SK-N-SH (cell line): ENCODE results near the gene RP9. TPM values are rescaled to one million over a fixed set of nuclear protein-coding genes. Genes with fewer than 3 reads are reported as not detected.

Experiments
- CTCF ChIA-PET: fragments of 300-600, 350-600 bp; formaldehyde crosslinking; extraction: SDS; loops from one replicate; lab custom pipeline; 2021; lab: Yijun Ruan, JAX
- POLR2A ChIA-PET: fragments of 350-600 bp; sonication (Branson Sonifier 250); formaldehyde crosslinking; extraction: SDS; loops from one replicate; lab custom pipeline; 2020; ENCODE audit warnings: antibody characterized with exemption, inconsistent platforms; lab: Yijun Ruan, JAX
- DNase-seq: peaks from one replicate; pipeline ENCODE4 v3.0.0; 2012
- H2AFZ ChIP-seq: fragments of 200-600 bp; sonication (generic); 2 replicates; pipeline ENCODE4 v1.8.1; 2016; ENCODE audit warnings: antibody characterized with exemption, mild to moderate bottlenecking, low read depth
- H3F3A ChIP-seq: fragments of 200-600 bp; sonication (generic); replicated peaks from 2 replicates; pipeline ENCODE3; 2016; ENCODE audit warnings: antibody characterized with exemption, mild to moderate bottlenecking; ENCODE audit not compliant: insufficient read depth
- H3K27ac ChIP-seq, 2 experiments: fragments of 200-500 bp in 1 of 2; fragments of 200-600 bp in 1 of 2; sonication (Bioruptor generic) in 1 of 2; sonication (generic), shearing (Covaris generic) in 1 of 2; 2 replicates each; pipeline versions ENCODE4 v1.5.1 to v1.6.1; 2014 to 2016; ENCODE audit warnings: low read depth in 2 of 2, inconsistent platforms in 1 of 2, low read length in 1 of 2, mild to moderate bottlenecking in 1 of 2, mixed read lengths in 1 of 2
- H3K27me3 ChIP-seq: fragments of 200-600 bp; sonication (generic), shearing (Covaris generic); 2 replicates; pipeline ENCODE4 v1.6.1; 2016; ENCODE audit warnings: mixed run types; ENCODE audit not compliant: insufficient read depth
- H3K36me3 ChIP-seq, 2 experiments: fragments of 200-500 bp in 1 of 2; fragments of 200-600 bp in 1 of 2; sonication (Bioruptor generic) in 1 of 2; sonication (generic) in 1 of 2; replicated peaks in 1 of 2; 2 replicates each; pipeline versions ENCODE3 to v1.5.1; 2014 to 2016; ENCODE audit warnings: low read length in 1 of 2, mild to moderate bottlenecking in 1 of 2; ENCODE audit not compliant: insufficient read depth in 2 of 2, control insufficient read depth in 1 of 2
- H3K4me1 ChIP-seq, 2 experiments: fragments of 200-500 bp in 1 of 2; fragments of 200-600 bp in 1 of 2; sonication (Bioruptor generic) in 1 of 2; sonication (generic), shearing (Covaris generic) in 1 of 2; 2 replicates each; pipeline versions ENCODE4 v1.5.1 to v1.6.1; 2014 to 2016; ENCODE audit warnings: low read depth in 1 of 2, low read length in 1 of 2, mixed run types in 1 of 2; ENCODE audit not compliant: insufficient read depth in 2 of 2, control insufficient read depth in 1 of 2
- H3K4me2 ChIP-seq: fragments of 200-600 bp; sonication (generic), shearing (Covaris generic); 2 replicates; pipeline ENCODE4 v1.6.1; 2017; ENCODE audit warnings: mixed run types
- H3K4me3 ChIP-seq, 2 experiments: fragments of 200-500 bp in 1 of 2; fragments of 200-600 bp in 1 of 2; sonication (Bioruptor generic) in 1 of 2; sonication (generic), shearing (Covaris generic) in 1 of 2; 2 replicates each; pipeline versions ENCODE4 v1.5.1 to v1.8.1; 2014 to 2016; ENCODE audit warnings: low read depth in 2 of 2, inconsistent platforms in 1 of 2, low read length in 1 of 2, mild to moderate bottlenecking in 1 of 2, mixed read lengths in 1 of 2, moderate library complexity in 1 of 2
- H3K79me2 ChIP-seq: fragments of 200-600 bp; sonication (generic); 2 replicates; pipeline ENCODE4 v1.8.1; 2017; ENCODE audit warnings: mild to moderate bottlenecking; ENCODE audit not compliant: insufficient read depth
- H3K9ac ChIP-seq: fragments of 200-600 bp; sonication (generic); 2 replicates; pipeline ENCODE4 v1.6.1; 2017; ENCODE audit warnings: mixed run types
- H3K9me2 ChIP-seq: fragments of 200-600 bp; sonication (generic); 2 replicates; pipeline ENCODE4 v1.6.1; 2017; ENCODE audit warnings: mixed run types
- H3K9me3 ChIP-seq: fragments of 200-600 bp; sonication (generic); 2 replicates; pipeline ENCODE4 v1.6.1; 2017; ENCODE audit warnings: mixed run types, mild to moderate bottlenecking, moderate library complexity
- H4K20me1 ChIP-seq: fragments of 200-600 bp; sonication (generic); 2 replicates; pipeline ENCODE4 v1.6.1; 2017; ENCODE audit warnings: mild to moderate bottlenecking, mixed run types; ENCODE audit not compliant: insufficient read depth
- CTCF ChIP-seq: fragments of 200-600 bp; sonication (generic); IDR thresholded peaks from 2 replicates; pipeline ENCODE4 v1.6.1; 2017; ENCODE audit warnings: antibody characterized with exemption, mild to moderate bottlenecking, moderate library complexity
- EP300 ChIP-seq, 2 experiments: IDR thresholded peaks; 2 replicates each; pipeline versions ENCODE4 v1.4.0 to v1.6.1; 2012; ENCODE audit warnings: borderline replicate concordance in 1 of 2, low read depth in 1 of 2, low read length in 1 of 2
- FOXM1 ChIP-seq: IDR thresholded peaks from 2 replicates; pipeline ENCODE4 v1.4.0; 2012; ENCODE audit warnings: low read depth, mild to moderate bottlenecking
- GABPA ChIP-seq: IDR thresholded peaks from 2 replicates; pipeline ENCODE4 v1.4.0; 2012; ENCODE audit warnings: low read depth, mild to moderate bottlenecking
- NRF1 ChIP-seq: IDR thresholded peaks from 2 replicates; pipeline ENCODE4 v1.6.1; 2012; ENCODE audit warnings: low read depth, mild to moderate bottlenecking, low read length
- RFX5 ChIP-seq: IDR thresholded peaks from 2 replicates; pipeline ENCODE4 v1.6.1; 2012; ENCODE audit warnings: mild to moderate bottlenecking, improper control_type of control experiment, low read length
- TCF12 ChIP-seq: IDR thresholded peaks from 2 replicates; pipeline ENCODE4 v1.4.0; 2012
- WGBS: methylation state at CpG from one replicate; pipeline ENCODE4 v1.1.6; 2017; ENCODE audit warnings: low lambda C conversion rate; 5-methylcytosine and 5-hydroxymethylcytosine counted together
- polyA plus RNA-seq, 3 experiments: library from polyadenylated mRNA; depleted of rRNA; stranded (reverse); fragments of >200 nt; gene quantifications; 2 replicates each; pipeline ENCODE4 v1.2.3, GENCODE V29; 2012
- TF ChIP-seq, protein P1 (sequence below): IDR thresholded peaks from 2 replicates; pipeline ENCODE4; 2012

The RP9 gene
- polyA plus RNA-seq, 1 of the 3 experiments (the other 2 are of a cell fraction): 31.6 TPM

DNA sequence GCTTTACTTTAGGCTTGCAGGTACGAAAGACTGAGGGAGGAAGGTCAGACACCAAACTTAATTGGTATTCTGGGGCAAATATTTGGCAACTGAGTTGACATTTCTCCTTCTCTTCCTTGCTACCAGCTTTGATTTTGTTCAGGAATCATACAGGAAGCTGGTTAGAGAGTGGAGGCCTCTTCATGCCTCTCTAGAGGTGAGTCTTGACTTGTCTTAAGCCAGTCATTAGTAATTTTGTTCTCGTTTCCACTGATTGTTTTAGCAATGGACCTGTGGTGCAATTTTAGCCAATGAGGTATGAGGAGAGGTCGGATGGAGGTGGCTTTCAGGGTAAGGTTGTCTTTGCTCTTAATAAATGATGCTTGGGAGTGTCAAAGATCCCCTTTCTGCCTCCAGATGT lies 2.4 kb upstream of the RP9 start:
- H3K36me3 ChIP-seq: no peaks in the 10 kb centered on the region
- no peak overlapping the region for H3K27ac ChIP-seq
- no peak overlapping the region for H2AFZ ChIP-seq
- H3K27me3 ChIP-seq: no peaks in the 10 kb centered on the region
- CTCF ChIA-PET: interaction anchor here (5.2 kb wide), 1 partner anchor 14 kb away, joined by 95 read pairs; the partner anchor contains the start of gene BBS9
- POLR2A ChIA-PET: no interaction called here
- peaks cover 5 to 15% of the 10 kb centered on the region in 2 experiments; a peak in 3 of 4 replicates for H3K4me1 ChIP-seq
- H3K4me3 ChIP-seq: no peak overlapping the region
- H3K4me2 ChIP-seq: no peak overlapping the region
- no peaks in the 10 kb centered on the region for H3F3A ChIP-seq
- peaks cover 23% of the 10 kb centered on the region for H3K79me2 ChIP-seq
- WGBS: 34% methylated on average over 3 of the region's 3 CpGs
- no peak for DNase-seq
- H3K9me3 ChIP-seq: no peaks in the 10 kb centered on the region
- no peaks in the 10 kb centered on the region for H3K9me2 ChIP-seq
- no peak overlapping the region for H3K9ac ChIP-seq
- peaks cover 15% of the 10 kb centered on the region for H4K20me1 ChIP-seq
- TF ChIP-seq TCF12 (no peak), FOXM1 (no peak), EP300 (IDR thresholded peaks at IDR 0.05; ENCODE audit: borderline replicate concordance in 1 of 2, low read depth in 1 of 2, low read length in 1 of 2) (no peak), GABPA (no peak)

DNA sequence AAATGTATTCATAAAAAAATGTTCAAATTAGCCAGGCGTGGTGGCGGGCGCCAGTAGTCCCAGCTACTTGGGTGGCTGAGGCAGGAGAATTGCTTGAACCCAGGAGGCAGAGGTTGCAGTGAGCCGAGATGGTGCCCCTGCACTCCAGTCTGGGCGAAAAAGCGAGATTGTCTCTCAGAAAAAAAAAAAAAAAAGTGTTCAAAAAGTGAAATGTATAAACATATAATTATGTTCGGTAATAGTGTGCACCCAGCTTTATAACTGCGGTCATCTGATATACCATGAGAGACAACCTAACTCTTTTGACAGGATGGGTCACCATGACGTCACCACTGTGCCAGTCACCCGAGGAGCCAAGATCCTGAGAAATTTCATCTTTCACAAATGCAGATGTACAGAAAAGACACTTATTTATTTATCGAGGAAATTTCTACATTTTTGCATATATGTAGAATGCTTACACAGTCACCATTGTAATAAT lies 594 bp upstream of the RP9 start:
- Histone ChIP-seq H3K79me2 (peaks cover 41% of the 10 kb centered on the region), H3K27ac (peak overlapping the region; percentile 40 to 44), H3K9me3 (no peaks in the 10 kb centered on the region), H3K4me3 (peak overlapping the region; percentile 85 to 95), H4K20me1 (peaks cover 28% of the 10 kb centered on the region), H3K9me2 (no peaks in the 10 kb centered on the region), H3K36me3 (no peaks in the 10 kb centered on the region), H3K9ac (peak overlapping the region; percentile 66), H3K4me2 (peak overlapping the region; percentile 93), H3F3A (no peaks in the 10 kb centered on the region), H3K4me1 (peaks cover 5 to 15% of the 10 kb centered on the region in 2 experiments; a peak in 3 of 4 replicates), H3K27me3 (no peaks in the 10 kb centered on the region), H2AFZ (peak overlapping the region; percentile 96)
- TF ChIP-seq RFX5 (peak; percentile 46; the same call in 1 of the 2 replicates), CTCF (0 out of 2 replicates have a peak, but pooled peaks have one; percentile 29), NRF1 (no peak)
- TF ChIP-seq, protein P1, sequence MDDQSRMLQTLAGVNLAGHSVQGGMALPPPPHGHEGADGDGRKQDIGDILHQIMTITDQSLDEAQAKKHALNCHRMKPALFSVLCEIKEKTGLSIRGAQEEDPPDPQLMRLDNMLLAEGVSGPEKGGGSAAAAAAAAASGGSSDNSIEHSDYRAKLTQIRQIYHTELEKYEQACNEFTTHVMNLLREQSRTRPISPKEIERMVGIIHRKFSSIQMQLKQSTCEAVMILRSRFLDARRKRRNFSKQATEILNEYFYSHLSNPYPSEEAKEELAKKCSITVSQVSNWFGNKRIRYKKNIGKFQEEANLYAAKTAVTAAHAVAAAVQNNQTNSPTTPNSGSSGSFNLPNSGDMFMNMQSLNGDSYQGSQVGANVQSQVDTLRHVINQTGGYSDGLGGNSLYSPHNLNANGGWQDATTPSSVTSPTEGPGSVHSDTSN: peak; percentile 51; the same call in 1 of the 2 replicates
- ChIA-PET POLR2A (interaction anchor here (0.6 to 2.2 kb wide), 3 partner anchors 19 to 348 kb away, joined by 3 to 8 read pairs (median 4); partner anchors contain the start of gene FKBP9), CTCF (interaction anchor here (0.6 to 5.2 kb wide), 29 partner anchors 8 to 619 kb away, joined by 3 to 95 read pairs (median 6); partner anchors contain the start of genes BBS9, LSM5 and NT5C3A)
- WGBS: 2% methylated on average over 11 of the region's 11 CpGs
- DNase-seq: peak; percentile 53
